Tibial nerve (tissue), 4 donors: Measurements from ENCODE around the gene ROPN1L. TPM values are rescaled to one million over a fixed set of nuclear protein-coding genes. Genes with fewer than 3 reads are reported as not detected.

Experiments used
- DNase-seq, 2 donors: peaks; one replicate each; pipeline ENCODE4 v3.0.0-alpha.2; 2019; ENCODE audit warnings: low spot score in 2 of 2
- H3K27ac ChIP-seq, 4 donors: fragments of 200-600 bp; sonication (generic) in 3 of 4; one replicate each; pipeline ENCODE4 v1.5.1; 2017 to 2019; ENCODE audit warnings: mild to moderate bottlenecking in 1 of 4
- H3K27me3 ChIP-seq, 2 donors: fragments of 200-600 bp; sonication (generic) in 1 of 2; one replicate each; pipeline versions ENCODE4 v1.5.1 to v1.6.0; 2017 to 2019
- H3K36me3 ChIP-seq, 3 donors: fragments of 200-600 bp; sonication (generic); one replicate each; pipeline ENCODE4 v1.5.1; 2018 to 2019
- H3K4me1 ChIP-seq, 4 donors: fragments of 200-600 bp; sonication (generic) in 3 of 4; one replicate each; pipeline ENCODE4 v1.5.1; 2017 to 2019
- H3K4me3 ChIP-seq, 4 donors: fragments of 200-600 bp; sonication (generic) in 3 of 4; one replicate each; pipeline ENCODE4 v1.5.1; 2017 to 2019; ENCODE audit warnings: mild to moderate bottlenecking in 1 of 4, moderate library complexity in 1 of 4
- H3K9me3 ChIP-seq, 4 donors: fragments of 200-600 bp; sonication (generic) in 3 of 4; one replicate each; pipeline ENCODE4 v1.5.1; 2017 to 2019
- EP300 ChIP-seq, 2 donors: sonication (generic); formaldehyde crosslinking; IDR thresholded peaks; one replicate each; pipeline ENCODE4 v1.6.1; 2017; ENCODE audit warnings: antibody characterized with exemption in 2 of 2, mild to moderate bottlenecking in 1 of 2
- POLR2A ChIP-seq, 2 donors: fragments of 450-650 bp; IDR thresholded peaks; one replicate each; pipeline ENCODE4 v1.6.1; 2017; ENCODE audit warnings: antibody characterized with exemption in 2 of 2, mild to moderate bottlenecking in 2 of 2, moderate library complexity in 2 of 2
- WGBS, 2 donors: methylation state at CpG; one replicate each; pipeline ENCODE4 v1.1.5; 2018; 5-methylcytosine and 5-hydroxymethylcytosine counted together
- total RNA-seq, 4 donors: library from RNA; depleted of rRNA; stranded (reverse); fragments of >200 nt; gene quantifications; one replicate each; pipeline ENCODE4 v1.1.0, GENCODE V29; 2016
- TF ChIP-seq, protein P1 (sequence below), 5 experiments: fragments of 200-600 bp in 3 of 5; fragments of 450-650 bp in 2 of 5; sonication (generic) in 3 of 5; IDR thresholded peaks; one replicate each; pipeline ENCODE4 v1.5.1; 2016 to 2019; ENCODE audit warnings: antibody characterized with exemption in 5 of 5, mild to moderate bottlenecking in 3 of 5, moderate library complexity in 2 of 5

ROPN1L gene
- total RNA-seq, 4 donors from 2014 or later: 0.98 TPM; not detected in 3

DNA sequence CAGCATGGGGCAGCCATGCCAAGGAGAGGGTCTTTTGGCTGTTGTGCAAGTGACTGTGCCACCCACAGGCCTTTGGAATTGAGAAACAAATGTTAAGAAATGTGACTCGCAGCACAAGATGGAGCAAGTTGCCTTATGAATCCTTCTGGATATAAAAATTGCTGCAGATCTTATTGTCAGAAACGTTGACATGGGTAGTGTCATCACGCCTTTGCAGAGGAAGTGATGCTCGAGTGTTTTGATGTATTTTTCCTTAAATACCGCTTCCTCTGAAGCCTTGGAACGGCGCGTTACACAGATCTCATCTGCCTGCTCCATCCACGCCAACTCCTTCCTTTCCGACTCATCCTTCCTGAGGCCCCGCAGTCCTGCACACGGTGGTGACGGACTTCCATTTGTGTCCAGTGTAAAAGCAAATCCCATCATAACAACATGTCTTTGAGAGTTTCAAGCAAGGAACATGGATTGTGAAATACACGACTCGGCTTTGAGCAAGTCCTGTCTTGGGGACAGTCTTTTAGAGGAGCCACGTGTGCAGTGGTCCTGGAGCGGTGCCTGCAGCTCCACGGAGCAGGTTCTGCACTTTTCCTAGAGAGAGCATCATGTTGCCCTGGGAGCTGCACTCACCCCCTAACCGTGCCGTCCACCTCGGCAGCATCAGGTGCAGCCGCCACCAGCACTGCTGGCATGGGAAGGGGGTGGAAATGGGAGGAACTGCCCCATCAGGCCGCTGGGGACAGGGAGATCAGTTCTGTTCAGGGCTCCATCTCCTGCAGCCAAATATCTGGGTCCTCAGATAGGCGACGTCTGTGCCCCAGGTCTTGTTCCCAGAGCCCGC, 15.1 kb downstream of the ROPN1L start:
- H3K9me3 ChIP-seq: no peaks in the 10 kb centered on the region
- no peak for DNase-seq
- no peak overlapping the region for H3K27ac ChIP-seq
- TF ChIP-seq EP300 (IDR thresholded peaks at IDR 0.05) (peak in 1 of 2 donors; percentile 36), POLR2A (IDR thresholded peaks at IDR 0.05) (no peak)
- no peaks in the 10 kb centered on the region for H3K27me3 ChIP-seq
- 71 to 73% methylated on average over 26 of the region's 26 CpGs for WGBS, 2 donors
- peaks cover 0 to 53% (median 7%) of the 10 kb centered on the region in 4 donors for H3K4me1 ChIP-seq
- H3K36me3 ChIP-seq: no peaks in the 10 kb centered on the region
- H3K4me3 ChIP-seq: no peak overlapping the region

DNA sequence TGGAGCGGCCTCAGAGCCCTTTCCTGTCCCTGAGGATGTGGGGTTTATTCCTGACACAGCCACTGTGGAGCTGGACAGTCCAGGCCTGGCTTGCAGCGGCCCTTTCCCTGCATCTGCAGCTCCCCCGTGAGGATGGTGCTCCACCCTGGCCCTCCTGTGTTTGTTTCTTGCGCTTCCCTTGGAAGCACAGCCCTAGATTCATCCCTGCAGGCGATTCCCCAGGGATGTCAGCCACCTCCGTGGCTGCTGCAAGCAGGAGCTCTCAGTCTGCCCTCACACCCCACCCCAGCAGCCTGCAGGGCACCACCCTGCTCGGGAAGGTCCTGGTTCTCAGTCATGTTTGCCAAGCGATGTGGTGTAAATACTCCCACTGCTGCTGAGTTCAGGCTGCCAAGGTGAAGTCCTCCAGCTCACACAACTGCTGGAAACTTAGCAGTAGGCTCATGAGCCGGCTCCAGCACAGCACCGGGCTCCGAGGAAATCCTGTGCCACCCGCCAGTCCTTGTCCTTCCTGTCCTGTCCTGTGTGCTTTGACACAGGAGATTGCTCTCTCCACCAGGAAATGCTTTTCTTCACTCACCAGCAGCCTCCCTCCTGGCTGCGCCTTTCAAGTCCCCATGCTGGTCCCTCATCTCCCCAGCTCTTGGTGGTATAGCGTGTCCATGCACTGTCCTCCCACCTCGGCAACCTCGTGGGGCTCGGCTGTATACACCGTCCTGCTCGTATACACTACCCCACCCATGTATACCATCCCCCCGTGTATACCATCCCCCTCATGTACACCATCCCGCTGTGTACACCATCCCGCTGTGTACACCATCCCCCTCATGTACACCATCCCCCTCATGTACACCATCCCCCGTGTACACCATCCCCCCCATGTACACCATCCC, 16.2 kb downstream of the ROPN1L start:
- TF ChIP-seq, protein P1, sequence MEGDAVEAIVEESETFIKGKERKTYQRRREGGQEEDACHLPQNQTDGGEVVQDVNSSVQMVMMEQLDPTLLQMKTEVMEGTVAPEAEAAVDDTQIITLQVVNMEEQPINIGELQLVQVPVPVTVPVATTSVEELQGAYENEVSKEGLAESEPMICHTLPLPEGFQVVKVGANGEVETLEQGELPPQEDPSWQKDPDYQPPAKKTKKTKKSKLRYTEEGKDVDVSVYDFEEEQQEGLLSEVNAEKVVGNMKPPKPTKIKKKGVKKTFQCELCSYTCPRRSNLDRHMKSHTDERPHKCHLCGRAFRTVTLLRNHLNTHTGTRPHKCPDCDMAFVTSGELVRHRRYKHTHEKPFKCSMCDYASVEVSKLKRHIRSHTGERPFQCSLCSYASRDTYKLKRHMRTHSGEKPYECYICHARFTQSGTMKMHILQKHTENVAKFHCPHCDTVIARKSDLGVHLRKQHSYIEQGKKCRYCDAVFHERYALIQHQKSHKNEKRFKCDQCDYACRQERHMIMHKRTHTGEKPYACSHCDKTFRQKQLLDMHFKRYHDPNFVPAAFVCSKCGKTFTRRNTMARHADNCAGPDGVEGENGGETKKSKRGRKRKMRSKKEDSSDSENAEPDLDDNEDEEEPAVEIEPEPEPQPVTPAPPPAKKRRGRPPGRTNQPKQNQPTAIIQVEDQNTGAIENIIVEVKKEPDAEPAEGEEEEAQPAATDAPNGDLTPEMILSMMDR (IDR thresholded peaks at IDR 0.05): no peak
- no peak for TF ChIP-seq POLR2A (IDR thresholded peaks at IDR 0.05)
- DNase-seq: no peak
- 71% methylated on average over 22 to 23 of the region's 23 CpGs for whole genome bisulfite sequencing, 2 donors
- H3K4me1 ChIP-seq: peaks cover 0 to 51% (median 6%) of the 10 kb centered on the region in 4 donors
- H3K9me3 ChIP-seq: no peaks in the 10 kb centered on the region
- H3K27ac ChIP-seq: no peak overlapping the region
- H3K27me3 ChIP-seq: no peaks in the 10 kb centered on the region
- H3K4me3 ChIP-seq: no peak overlapping the region
- no peaks in the 10 kb centered on the region for H3K36me3 ChIP-seq

DNA sequence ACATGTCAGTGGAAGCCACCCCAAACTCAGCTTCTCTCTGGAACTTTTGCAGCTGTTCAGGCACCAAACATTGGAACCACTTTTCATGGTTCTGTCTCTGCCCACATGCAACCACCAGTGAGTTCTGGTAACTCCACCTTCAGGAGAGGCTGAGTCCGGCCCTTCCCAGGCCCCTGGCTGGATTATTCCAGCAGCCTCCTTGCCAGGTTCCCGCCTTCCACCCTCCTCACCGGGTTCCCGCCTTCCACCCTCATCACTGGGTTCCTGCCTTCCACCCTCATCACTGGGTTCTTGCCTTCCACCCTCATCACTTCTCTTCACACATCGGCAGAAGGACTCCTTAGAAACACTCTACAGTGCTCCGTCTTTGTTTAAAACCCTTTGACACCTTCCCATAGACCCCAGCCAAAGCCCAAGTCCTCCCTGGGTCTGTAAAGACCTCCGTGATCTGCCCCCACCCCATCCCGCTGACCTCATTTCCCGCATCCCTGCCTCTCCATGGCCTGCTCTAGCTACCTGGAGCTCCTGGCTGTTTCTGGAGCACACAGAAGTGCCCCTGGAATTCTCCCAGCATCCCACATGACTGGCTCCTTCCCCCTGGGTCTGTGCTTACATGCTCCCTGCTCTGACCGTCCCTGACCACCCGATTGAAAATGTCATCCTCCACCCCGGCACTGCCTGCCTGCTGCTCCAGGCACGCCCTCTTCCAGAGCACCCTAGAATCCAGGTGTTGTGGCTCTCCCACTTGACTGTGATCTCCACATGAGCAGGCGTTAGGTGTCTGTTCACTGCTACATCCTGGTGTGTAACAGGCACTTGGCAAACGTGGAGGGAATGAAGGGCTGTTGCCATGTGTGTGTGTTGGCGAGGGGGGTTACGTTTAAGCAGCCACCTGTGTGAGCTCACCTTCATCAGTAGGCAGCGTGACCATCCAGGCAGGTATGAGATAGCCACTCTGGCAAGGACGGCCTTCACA, 17.7 kb downstream of the ROPN1L start:
- no peak for DNase-seq
- peaks cover 0 to 36% (median 3%) of the 10 kb centered on the region in 4 donors for H3K4me1 ChIP-seq
- no peak overlapping the region for H3K4me3 ChIP-seq
- 90 to 91% methylated on average over 17 to 19 of the region's 19 CpGs for WGBS, 2 donors
- no peak overlapping the region for H3K27ac ChIP-seq
- H3K9me3 ChIP-seq: no peaks in the 10 kb centered on the region
- no peaks in the 10 kb centered on the region for H3K27me3 ChIP-seq
- no peaks in the 10 kb centered on the region for H3K36me3 ChIP-seq
- TF ChIP-seq POLR2A (IDR thresholded peaks at IDR 0.05) (no peak), EP300 (IDR thresholded peaks at IDR 0.05) (no peak)
- TF ChIP-seq, protein P1 (IDR thresholded peaks at IDR 0.05): no peak

DNA sequence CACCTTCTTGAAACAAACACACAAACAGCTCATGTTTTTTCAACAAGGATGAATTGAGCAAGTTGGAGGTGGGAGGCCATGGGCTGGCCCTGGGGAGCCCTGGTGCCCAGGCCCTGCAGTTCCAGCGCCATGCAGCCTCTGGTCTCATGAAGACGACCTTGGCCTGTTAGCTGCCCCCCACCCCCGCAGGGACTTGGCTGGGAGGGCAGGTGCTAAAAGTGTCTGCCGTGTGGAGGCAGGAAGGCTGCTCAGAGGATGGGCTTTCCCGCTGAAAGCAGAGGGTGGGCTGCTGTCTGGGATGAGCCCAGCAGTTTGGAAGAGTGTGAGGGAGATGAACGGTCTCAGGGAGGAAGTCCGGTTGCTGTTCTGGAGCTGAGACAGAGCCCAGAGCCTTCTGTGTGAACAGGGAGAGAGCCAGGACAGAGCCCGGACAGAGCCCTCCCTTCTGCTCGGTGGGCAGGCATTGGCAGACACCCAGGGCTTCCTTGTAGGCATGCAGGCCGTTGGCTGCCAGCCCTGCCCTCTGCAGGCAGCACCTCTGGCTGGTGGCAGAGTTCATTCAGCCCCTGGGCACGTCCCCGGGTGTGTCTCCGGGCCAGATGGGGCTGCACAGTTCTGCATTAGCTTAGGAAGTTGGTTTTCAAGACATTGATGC, 18.7 kb downstream of the ROPN1L start:
- Histone ChIP-seq H3K4me1 (peaks cover 0 to 27% (median 3%) of the 10 kb centered on the region in 4 donors), H3K36me3 (no peaks in the 10 kb centered on the region), H3K9me3 (no peaks in the 10 kb centered on the region), H3K4me3 (no peak overlapping the region), H3K27me3 (no peaks in the 10 kb centered on the region), H3K27ac (no peak overlapping the region)
- DNase-seq: no peak
- WGBS, 2 donors: 37 to 41% methylated on average over 13 of the region's 13 CpGs
- TF ChIP-seq, protein P1 (IDR thresholded peaks at IDR 0.05): no peak
- TF ChIP-seq POLR2A (IDR thresholded peaks at IDR 0.05) (no peak), EP300 (IDR thresholded peaks at IDR 0.05) (no peak)
